ENCODE data around the gene NAALADL1. TPM values are rescaled to one million over a fixed set of nuclear protein-coding genes. Genes with fewer than 3 reads are reported as not detected.

The NAALADL1 gene
- total RNA-seq, 1 donor from 2014 or later: 11.5 TPM

DNA sequence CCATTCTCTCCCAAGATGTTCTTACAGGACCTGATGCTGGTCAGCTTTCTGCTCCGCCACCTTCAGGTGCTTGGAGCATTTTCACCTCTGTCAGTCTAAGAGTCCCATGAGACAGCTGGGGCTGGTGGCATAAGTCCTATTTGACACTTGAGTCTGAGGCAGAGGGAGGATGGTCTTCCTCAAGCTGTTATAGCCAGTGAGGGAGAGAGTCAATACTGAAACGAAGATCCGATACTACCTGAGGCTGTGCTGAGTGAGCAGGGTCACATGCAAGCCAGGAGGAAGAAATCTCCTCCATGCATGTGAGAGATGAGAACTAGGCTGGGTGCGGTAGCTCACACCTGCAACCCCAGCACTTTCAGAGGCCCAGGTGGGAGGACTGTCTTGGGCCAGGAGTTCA is 31.3 kb upstream of the NAALADL1 start:
- H3K27me3 Mint-ChIP-seq (ENCODE audit: insufficient read depth): no peaks in the 10 kb centered on the region

GRCh38 chr11:65087827-65088226 is 29.5 kb upstream of the NAALADL1 start:
- Mint-ChIP-seq H3K27ac (no peak overlapping the region), H3K4me1 (ENCODE audit: low read depth) (peaks cover 31% of the 10 kb centered on the region), H3K36me3 (ENCODE audit: low read depth) (peaks cover 26% of the 10 kb centered on the region), H3K9me3 (no peaks in the 10 kb centered on the region), H3K4me3 (no peak overlapping the region), H3K27me3 (ENCODE audit: insufficient read depth) (no peaks in the 10 kb centered on the region)
- no peak for DNase-seq (ENCODE audit: low spot score)
- intact Hi-C loops (cut with micrococcal nuclease): no loop called here

More for the DNA sequence above, 31.3 kb upstream of the NAALADL1 start:
- Mint-ChIP-seq H3K4me1 (ENCODE audit: low read depth) (peaks cover 13% of the 10 kb centered on the region), H3K9me3 (no peaks in the 10 kb centered on the region), H3K36me3 (ENCODE audit: low read depth) (peaks cover 22% of the 10 kb centered on the region), H3K27ac (no peak overlapping the region), H3K4me3 (no peak overlapping the region)
- intact Hi-C loops (cut with micrococcal nuclease): no loop called here
- DNase-seq (ENCODE audit: low spot score): no peak

- Mint-ChIP-seq H3K9me3 (no peaks in the 10 kb centered on the region), H3K4me3 (no peak overlapping the region), H3K27me3 (ENCODE audit: insufficient read depth) (no peaks in the 10 kb centered on the region), H3K4me1 (ENCODE audit: low read depth) (peaks cover 37% of the 10 kb centered on the region), H3K27ac (no peak overlapping the region), H3K36me3 (ENCODE audit: low read depth) (peaks cover 29% of the 10 kb centered on the region)
- no peak for DNase-seq (ENCODE audit: low spot score)
- intact Hi-C loops (cut with micrococcal nuclease): no loop called here
These were observed 28.9 kb upstream of the NAALADL1 start for GRCh38 chr11:65087216-65087615.

GRCh38 chr11:65086809-65087208 is 28.5 kb upstream of the NAALADL1 start:
- Mint-ChIP-seq H3K27ac (no peak overlapping the region), H3K36me3 (ENCODE audit: low read depth) (peaks cover 29% of the 10 kb centered on the region), H3K4me3 (peak overlapping the region; percentile 39), H3K27me3 (ENCODE audit: insufficient read depth) (no peaks in the 10 kb centered on the region), H3K4me1 (ENCODE audit: low read depth) (peaks cover 41% of the 10 kb centered on the region), H3K9me3 (no peaks in the 10 kb centered on the region)
- no peak for DNase-seq (ENCODE audit: low spot score)
- intact Hi-C loops (cut with micrococcal nuclease): no loop called here

- intact Hi-C loops (cut with micrococcal nuclease): no loop called here
- Mint-ChIP-seq H3K4me1 (ENCODE audit: low read depth) (peaks cover 53% of the 10 kb centered on the region), H3K27ac (peak overlapping the region; percentile 20), H3K36me3 (ENCODE audit: low read depth) (peaks cover 38% of the 10 kb centered on the region), H3K9me3 (no peaks in the 10 kb centered on the region), H3K4me3 (peak overlapping the region; percentile 98), H3K27me3 (ENCODE audit: insufficient read depth) (no peaks in the 10 kb centered on the region)
- no peak for DNase-seq (ENCODE audit: low spot score)
These were observed 27.1 kb upstream of the NAALADL1 start for GRCh38 chr11:65085446-65085845.

DNA sequence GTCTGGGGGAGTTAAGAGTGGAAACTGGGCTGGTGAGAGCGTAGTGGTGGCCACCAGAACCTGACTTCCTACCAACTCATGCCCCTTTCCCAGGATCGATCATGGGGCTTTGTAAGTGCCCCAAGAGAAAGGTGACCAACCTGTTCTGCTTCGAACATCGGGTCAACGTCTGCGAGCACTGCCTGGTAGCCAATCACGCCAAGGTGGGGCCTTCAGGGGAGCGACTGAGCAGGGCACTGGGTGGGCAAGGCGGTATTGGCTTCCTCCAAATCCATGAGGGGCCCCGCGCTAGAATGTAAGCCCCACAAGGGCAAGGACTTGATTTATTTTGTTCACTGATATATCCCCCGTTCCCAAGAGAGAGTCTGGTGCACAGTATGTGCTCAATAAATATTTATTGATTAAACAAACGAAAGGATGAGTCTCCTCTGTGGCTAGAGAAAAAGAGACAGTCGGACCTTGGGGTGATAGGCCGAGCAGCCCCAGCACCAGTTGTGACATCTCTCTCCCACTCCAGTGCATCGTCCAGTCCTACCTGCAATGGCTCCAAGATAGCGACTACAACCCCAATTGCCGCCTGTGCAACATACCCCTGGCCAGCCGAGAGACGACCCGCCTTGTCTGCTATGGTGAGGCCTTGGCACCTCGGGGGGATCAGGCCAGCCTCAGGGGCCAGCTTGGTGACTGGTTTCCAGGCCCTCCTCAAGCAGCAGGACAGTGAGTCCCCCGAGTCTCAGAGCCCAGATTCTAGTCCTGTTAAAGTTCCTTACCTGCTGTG is 26.4 kb upstream of the NAALADL1 start:
- Mint-ChIP-seq H3K9me3 (no peaks in the 10 kb centered on the region), H3K27ac (peak overlapping the region; percentile 97), H3K4me1 (ENCODE audit: low read depth) (peaks cover 56% of the 10 kb centered on the region), H3K36me3 (ENCODE audit: low read depth) (peaks cover 40% of the 10 kb centered on the region), H3K27me3 (ENCODE audit: insufficient read depth) (no peaks in the 10 kb centered on the region), H3K4me3 (peak overlapping the region; percentile 98)
- intact Hi-C loops (cut with micrococcal nuclease): loop anchor here (1.0 kb wide), 12 partner anchors 12 to 274 kb away; partner anchors contain the start of genes ATG2A, EHD1, FAU and MEN1
- no peak for DNase-seq (ENCODE audit: low spot score)

DNA sequence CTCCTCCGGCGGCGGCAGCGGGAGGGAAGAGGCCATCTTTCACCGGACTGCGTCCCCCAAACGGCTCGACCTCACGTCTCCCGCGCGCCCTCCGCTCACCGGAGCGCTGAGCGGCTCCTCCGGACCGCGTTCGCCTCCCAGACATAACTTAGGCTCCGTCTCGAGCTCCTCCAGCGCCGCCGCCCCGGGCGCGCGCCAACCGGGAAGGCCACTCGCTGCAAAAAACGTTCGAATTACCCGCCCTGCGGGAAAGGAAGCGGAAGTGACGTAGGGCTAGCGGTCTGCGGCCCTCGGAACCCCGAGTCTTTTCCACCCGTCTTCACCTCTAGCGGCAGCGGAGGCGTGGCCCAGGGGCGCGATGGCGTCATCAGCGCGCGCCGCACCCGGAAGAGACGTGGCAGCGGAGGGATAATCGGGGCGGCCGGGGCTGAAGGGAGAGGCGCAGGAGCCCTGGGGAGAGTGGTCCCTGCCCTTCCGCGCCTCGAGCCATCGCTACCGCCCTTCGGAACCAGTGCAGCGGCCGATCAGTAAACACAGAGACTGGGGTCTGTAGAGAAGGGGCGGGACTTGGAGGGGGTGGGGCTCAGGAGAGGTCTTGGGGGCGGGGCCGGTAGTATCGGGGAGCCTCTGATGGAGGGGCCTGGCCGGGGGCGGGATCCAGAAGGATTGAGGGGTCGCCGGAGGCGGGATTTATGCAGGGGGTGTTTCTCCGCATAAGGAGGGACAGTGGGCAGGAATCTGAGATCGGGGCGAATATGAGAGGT is 25.7 kb upstream of the NAALADL1 start, which contains the start of the genes CDCA5 and ZFPL1:
CDCA5 (minus strand) TSS at position 207 of the 764 bp plus-strand sequence; CDS start at position 145, 62 bp downstream.
ZFPL1 (plus strand) TSS at position 389 of the 764 bp plus-strand sequence. CDS start 477 bp downstream, outside the sequence.
- Mint-ChIP-seq H3K9me3 (no peaks in the 10 kb centered on the region), H3K4me1 (ENCODE audit: low read depth) (peaks cover 59% of the 10 kb centered on the region), H3K27me3 (ENCODE audit: insufficient read depth) (no peaks in the 10 kb centered on the region), H3K4me3 (peak within 1 kb of the TSS; percentile 98), H3K36me3 (ENCODE audit: low read depth) (peaks cover 34% of the 10 kb centered on the region), H3K27ac (peak within 1 kb of the TSS; percentile 97)
- peak; percentile 96 for DNase-seq (ENCODE audit: low spot score)
- intact Hi-C loops (cut with micrococcal nuclease): loop anchor here (1.0 kb wide), 12 partner anchors 12 to 274 kb away; partner anchors contain the start of genes ATG2A, EHD1, FAU and MEN1

DNA sequence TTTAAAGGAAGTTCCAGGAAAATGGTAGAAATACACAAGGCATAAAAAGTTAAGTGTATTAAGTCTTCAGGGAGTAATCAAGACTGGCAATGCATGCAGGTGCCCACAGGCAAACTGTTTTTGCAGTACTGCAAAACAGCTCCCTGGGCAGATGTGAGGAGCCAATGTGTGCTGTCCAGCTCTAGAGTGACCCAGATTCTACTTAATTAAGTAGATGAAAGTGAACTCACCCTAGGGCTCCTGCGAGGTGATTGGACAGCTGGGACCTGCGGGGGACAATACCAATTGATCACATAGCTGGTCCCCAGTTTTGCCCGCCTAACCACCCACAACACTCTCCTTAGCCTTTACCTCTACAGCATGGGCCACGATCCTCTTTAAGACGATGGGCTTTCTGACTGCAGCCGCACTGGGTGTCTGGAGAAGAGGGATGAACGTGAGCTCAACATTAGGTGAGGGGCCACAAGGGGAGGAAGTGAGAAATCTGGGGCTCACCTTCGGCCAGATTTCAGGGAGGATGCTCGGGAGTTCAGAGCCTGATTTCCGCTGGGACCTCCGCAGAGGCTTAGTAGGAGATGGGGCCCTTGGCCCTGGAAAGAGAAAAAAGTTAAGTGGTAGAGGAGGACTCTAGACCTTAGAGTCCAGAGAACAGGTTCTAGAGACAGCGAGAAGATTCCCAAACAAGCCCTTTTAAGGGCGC is 24.9 kb upstream of the NAALADL1 start:
- DNase-seq (ENCODE audit: low spot score): no peak
- H3K9me3 Mint-ChIP-seq: no peaks in the 10 kb centered on the region
- peak overlapping the region; percentile 98 for H3K4me3 Mint-ChIP-seq
- H3K27ac Mint-ChIP-seq: peak overlapping the region; percentile 97
- H3K4me1 Mint-ChIP-seq (ENCODE audit: low read depth): peaks cover 66% of the 10 kb centered on the region
- intact Hi-C loops (cut with micrococcal nuclease): no loop called here
- H3K27me3 Mint-ChIP-seq (ENCODE audit: insufficient read depth): no peaks in the 10 kb centered on the region
- peaks cover 34% of the 10 kb centered on the region for H3K36me3 Mint-ChIP-seq (ENCODE audit: low read depth)

DNA sequence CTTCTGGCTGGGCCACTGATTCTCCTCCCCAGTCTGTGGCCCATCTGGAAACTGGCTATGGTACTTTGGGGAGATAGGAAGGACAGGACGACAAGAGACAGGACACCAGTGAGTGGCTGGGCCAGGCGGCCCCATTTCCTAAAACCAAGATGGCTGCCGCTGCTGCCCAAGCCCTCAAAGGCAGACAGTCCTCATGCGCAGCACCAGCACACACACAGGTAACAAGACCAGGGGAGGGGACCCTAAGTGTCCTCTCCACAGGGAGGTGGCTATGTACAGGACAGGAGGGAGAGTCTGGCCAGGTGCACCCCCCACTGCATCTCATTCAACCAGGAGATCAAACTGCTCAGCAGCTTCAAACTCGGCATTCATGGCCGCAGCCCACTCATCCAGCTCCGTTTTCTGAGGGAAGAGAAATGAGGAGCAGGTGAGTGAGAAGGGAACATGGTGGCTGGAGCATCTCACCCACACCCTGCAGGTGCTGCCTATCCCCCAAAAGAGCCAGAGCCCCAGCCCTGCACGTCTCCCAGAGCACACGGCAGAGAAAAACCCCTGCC is 20.5 kb upstream of the NAALADL1 start:
- Mint-ChIP-seq H3K27me3 (ENCODE audit: insufficient read depth) (no peaks in the 10 kb centered on the region), H3K9me3 (no peaks in the 10 kb centered on the region), H3K27ac (peak overlapping the region; percentile 71), H3K36me3 (ENCODE audit: low read depth) (peaks cover 43% of the 10 kb centered on the region), H3K4me1 (ENCODE audit: low read depth) (peaks cover 60% of the 10 kb centered on the region), H3K4me3 (peak overlapping the region; percentile 17)
- DNase-seq (ENCODE audit: low spot score): no peak
- intact Hi-C loops (cut with micrococcal nuclease): loop anchor here (1.0 kb wide), 4 partner anchors 10 to 66 kb away; partner anchors contain the start of genes SAC3D1 and SNX15

GRCh38 chr11:65078151-65078550 is 19.8 kb upstream of the NAALADL1 start:
- H3K4me1 Mint-ChIP-seq (ENCODE audit: low read depth): peaks cover 53% of the 10 kb centered on the region
- no peaks in the 10 kb centered on the region for H3K9me3 Mint-ChIP-seq
- H3K27ac Mint-ChIP-seq: peak overlapping the region; percentile 71
- peaks cover 41% of the 10 kb centered on the region for H3K36me3 Mint-ChIP-seq (ENCODE audit: low read depth)
- no peaks in the 10 kb centered on the region for H3K27me3 Mint-ChIP-seq (ENCODE audit: insufficient read depth)
- DNase-seq (ENCODE audit: low spot score): peak; percentile 61
- intact Hi-C loops (cut with micrococcal nuclease): loop anchor here (1.0 kb wide), 4 partner anchors 9 to 65 kb away; partner anchors contain the start of genes SAC3D1 and SNX15
- peak overlapping the region; percentile 37 for H3K4me3 Mint-ChIP-seq

- H3K4me3 Mint-ChIP-seq: no peak overlapping the region
- H3K4me1 Mint-ChIP-seq (ENCODE audit: low read depth): peaks cover 46% of the 10 kb centered on the region
These were observed 19.1 kb upstream of the NAALADL1 start for GRCh38 chr11:65077451-65077850.

GRCh38 chr11:65072631-65072966 is 14.2 kb upstream of the NAALADL1 start:
- Mint-ChIP-seq H3K4me3 (no peak overlapping the region), H3K36me3 (ENCODE audit: low read depth) (peaks cover 13% of the 10 kb centered on the region), H3K27ac (peak overlapping the region; percentile 23), H3K9me3 (no peaks in the 10 kb centered on the region), H3K4me1 (ENCODE audit: low read depth) (peaks cover 8% of the 10 kb centered on the region), H3K27me3 (ENCODE audit: insufficient read depth) (no peaks in the 10 kb centered on the region)
- DNase-seq (ENCODE audit: low spot score): no peak
- intact Hi-C loops (cut with micrococcal nuclease): no loop called here

More at GRCh38 chr11:65077451-65077850, 19.1 kb upstream of the NAALADL1 start:
- intact Hi-C loops (cut with micrococcal nuclease): no loop called here
- Mint-ChIP-seq H3K9me3 (no peaks in the 10 kb centered on the region), H3K27ac (peak overlapping the region; percentile 23), H3K36me3 (ENCODE audit: low read depth) (peaks cover 37% of the 10 kb centered on the region), H3K27me3 (ENCODE audit: insufficient read depth) (no peaks in the 10 kb centered on the region)
- no peak for DNase-seq (ENCODE audit: low spot score)
